Right lobe of liver (tissue), 6 donors: ENCODE data around the gene GAL3ST3. TPM values are rescaled to one million over a fixed set of nuclear protein-coding genes. Genes with fewer than 3 reads are reported as not detected.

Experiments
- ATAC-seq, 4 donors: fragments of 200-7000 bp; cut with Tn5 transposase; one replicate each; pipeline ENCODE4 v1.9.1; 2020; ENCODE audit warnings: mild to moderate bottlenecking in 4 of 4, moderate library complexity in 4 of 4
- DNase-seq, 3 donors: peaks; one replicate each; pipeline ENCODE4 v3.0.0-alpha.2; 2020
- H3K27ac ChIP-seq, 3 donors: fragments of 200-600 bp; one replicate each; pipeline ENCODE4 v1.8.0; 2022
- H3K27me3 ChIP-seq, 2 donors: fragments of 200-600 bp; one replicate each; pipeline ENCODE4 v1.8.0; 2022
- H3K36me3 ChIP-seq, 4 donors: fragments of 200-600 bp; sonication (generic) in 1 of 4; one replicate each; pipeline versions ENCODE4 v1.5.1 to v1.8.0; 2017 to 2022; ENCODE audit warnings: control low read depth in 1 of 4
- H3K4me1 ChIP-seq, 4 donors: fragments of 200-600 bp; sonication (generic) in 1 of 4; one replicate each; pipeline versions ENCODE4 v1.5.1 to v1.8.0; 2017 to 2022; ENCODE audit warnings: control low read depth in 1 of 4
- H3K4me3 ChIP-seq, 3 donors: fragments of 200-600 bp; one replicate each; pipeline ENCODE4 v1.8.0; 2022
- H3K9me3 ChIP-seq, 4 donors: fragments of 200-600 bp; sonication (generic) in 1 of 4; one replicate each; pipeline versions ENCODE4 v1.5.1 to v1.8.0; 2017 to 2022; ENCODE audit warnings: control low read depth in 1 of 4
- CTCF ChIP-seq, 4 donors: fragments of 200-600 bp in 3 of 4; fragments of 450-650 bp in 1 of 4; IDR thresholded peaks; one replicate each; pipeline versions ENCODE4 v1.5.1 to v1.8.0; 2016 to 2022; ENCODE audit warnings: antibody characterized with exemption in 4 of 4, mild to moderate bottlenecking in 2 of 4
- POLR2A ChIP-seq: fragments of 450-650 bp; IDR thresholded peaks from one replicate; pipeline ENCODE4 v1.6.1; 2017; ENCODE audit warnings: antibody characterized with exemption, mild to moderate bottlenecking
- WGBS: methylation state at CpG from one replicate; pipeline ENCODE4 v1.1.6; 2018; ENCODE audit warnings: low coverage, low lambda C conversion rate; ENCODE audit not compliant: insufficient coverage; ENCODE audit errors: missing lambda C conversion rate; 5-methylcytosine and 5-hydroxymethylcytosine counted together
- intact Hi-C, 2 donors: fragments of 100-400 bp; cut with DNase I; formaldehyde crosslinking; loops; one replicate each; pipeline versions ENCODE4 v1.11.2 to v1.14.1; 2022
- total RNA-seq, 6 experiments: library from RNA; depleted of rRNA in 2 of 6; stranded (reverse); fragments of >200 nt in 2 of 6; fragmentation: NEBNext Ultra II Directional in 3 of 6; extraction: Animal tissue kit (Norgen Biotek cat#: 25700) in 3 of 6; gene quantifications; one replicate each; pipeline versions ENCODE4 v1.1.0 to v1.2.4, GENCODE V29; 2016 to 2023
- donor health status: DM: no; HTN: yes; CAD: no.
- donor health status: DM: no; HTN: no; CAD: no.
- donor health status: DM: no; HTN: no; CAD: no.
- donor health status: DM: no; HTN: yes; CAD: no.
- donor health status: DM: no; HTN: yes; CAD: no.

GAL3ST3 gene
- total RNA-seq, 6 experiments from 2014 or later, result not detected

DNA sequence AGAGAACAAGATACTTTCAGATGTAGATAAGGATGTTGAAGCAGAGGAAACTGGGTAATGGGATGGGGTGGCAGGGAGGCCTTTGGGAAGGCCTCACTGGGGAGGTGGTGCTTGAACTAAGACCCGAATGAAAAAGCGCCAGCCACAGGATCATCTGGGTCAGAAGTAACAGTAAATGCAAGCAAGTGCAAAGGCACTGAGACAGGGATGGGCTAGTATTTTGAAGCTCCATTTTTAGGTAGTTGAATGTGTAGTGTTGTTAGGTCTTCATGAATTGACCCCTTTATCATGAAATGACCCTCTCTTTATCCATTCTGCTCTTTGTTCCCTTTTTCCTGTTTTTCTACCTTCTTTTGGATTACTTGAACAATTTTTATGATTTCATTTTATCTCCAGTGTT is 14.9 kb upstream of the GAL3ST3 start:
- WGBS, result 86% methylated on average over 2 of the region's 2 CpGs
- Histone ChIP-seq H3K36me3 (peaks cover 7 to 93% (median 56%) of the 10 kb centered on the region in 4 donors), H3K9me3 (no peaks in the 10 kb centered on the region), H3K4me3 (no peak overlapping the region), H3K4me1 (peaks cover 0 to 21% (median 6%) of the 10 kb centered on the region in 4 donors), H3K27ac (no peak overlapping the region), H3K27me3 (no peaks in the 10 kb centered on the region)
- DNase-seq (peak in 1 of 3 donors; percentile 14), ATAC-seq (no peak)
- no peak for TF ChIP-seq CTCF (IDR thresholded peaks at IDR 0.05)
- TF ChIP-seq POLR2A, result no peak
- intact Hi-C loops, result no loop called here

DNA sequence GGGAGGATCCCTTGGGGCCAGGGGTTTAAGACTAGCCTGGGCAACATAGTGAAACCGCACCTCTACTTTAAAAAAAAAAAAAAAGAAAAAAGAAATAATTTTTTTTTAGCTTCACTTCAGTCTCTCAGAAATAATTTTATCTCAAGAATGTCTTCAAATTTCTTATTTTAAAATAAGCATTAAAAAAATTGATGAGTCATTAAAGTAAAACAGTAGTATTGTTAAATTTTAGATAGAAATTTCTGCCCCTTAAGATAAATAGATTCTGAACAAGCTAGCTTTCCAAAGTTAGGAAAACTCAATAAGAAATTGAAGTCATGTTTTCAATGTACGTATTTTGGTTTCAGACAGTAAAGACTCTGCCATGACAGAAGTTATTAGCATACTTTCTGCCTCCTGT is 13.4 kb upstream of the GAL3ST3 start:
- TF ChIP-seq POLR2A, result no peak
- 93% methylated on average over 2 of the region's 2 CpGs for WGBS
- H3K36me3 ChIP-seq, result peaks cover 0 to 95% (median 61%) of the 10 kb centered on the region in 4 donors
- H3K4me3 ChIP-seq, result no peak overlapping the region
- no peaks in the 10 kb centered on the region for H3K27me3 ChIP-seq
- peaks cover 0 to 7% (median 0%) of the 10 kb centered on the region in 4 donors for H3K4me1 ChIP-seq
- H3K9me3 ChIP-seq, result no peaks in the 10 kb centered on the region
- H3K27ac ChIP-seq, result no peak overlapping the region
- intact Hi-C loops, result no loop called here
- DNase-seq (no peak), ATAC-seq (no peak)

GRCh38 chr11:66061268-66061667 is 12.3 kb upstream of the GAL3ST3 start:
- WGBS, result 78% methylated on average over 6 of the region's 6 CpGs
- Histone ChIP-seq H3K27me3 (no peaks in the 10 kb centered on the region), H3K4me3 (no peak overlapping the region), H3K9me3 (no peaks in the 10 kb centered on the region), H3K36me3 (peaks cover 7 to 95% (median 61%) of the 10 kb centered on the region in 4 donors), H3K27ac (no peak overlapping the region), H3K4me1 (no peaks in the 10 kb centered on the region)
- no peak for TF ChIP-seq POLR2A
- no peak for TF ChIP-seq CTCF (IDR thresholded peaks at IDR 0.05)
- DNase-seq, result no peak
- ATAC-seq, result no peak
- intact Hi-C loops, result no loop called here

GRCh38 chr11:66059966-66060680 is 11.2 kb upstream of the GAL3ST3 start:
- Histone ChIP-seq H3K4me1 (peaks cover 0 to 4% (median 0%) of the 10 kb centered on the region in 4 donors), H3K27ac (no peak overlapping the region), H3K36me3 (peaks cover 9 to 94% (median 65%) of the 10 kb centered on the region in 4 donors), H3K9me3 (no peaks in the 10 kb centered on the region), H3K4me3 (no peak overlapping the region), H3K27me3 (no peaks in the 10 kb centered on the region)
- 67% methylated on average over 5 of the region's 8 CpGs for WGBS
- intact Hi-C loops, result no loop called here
- peak in 1 of 4 donors; percentile 12 for ATAC-seq
- no peak for DNase-seq
- TF ChIP-seq POLR2A (no peak), CTCF (IDR thresholded peaks at IDR 0.05) (no peak)

DNA sequence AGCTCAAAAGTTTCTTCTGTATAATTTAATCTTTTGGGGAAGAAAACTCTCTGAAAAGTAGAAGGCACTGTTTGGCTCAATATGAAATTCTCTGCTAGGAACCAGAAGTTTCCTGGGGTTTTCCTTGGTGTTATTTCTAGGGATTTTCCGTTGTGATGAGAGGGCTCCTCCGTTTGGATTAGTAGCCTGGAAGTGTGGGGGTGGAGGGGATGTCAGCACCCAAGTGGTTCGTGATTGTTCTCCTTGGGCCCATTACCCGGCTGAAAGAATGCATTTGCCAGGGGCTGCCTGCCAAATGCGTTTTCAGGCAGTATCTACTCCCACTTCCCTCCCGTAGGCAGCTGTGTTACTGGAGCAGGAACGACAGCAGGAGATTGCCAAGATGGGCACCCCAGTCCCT is 7.5 kb upstream of the GAL3ST3 start:
- Histone ChIP-seq H3K27ac (no peak overlapping the region), H3K9me3 (no peaks in the 10 kb centered on the region), H3K4me1 (peaks cover 0 to 15% (median 6%) of the 10 kb centered on the region in 4 donors), H3K36me3 (peaks cover 16 to 70% (median 51%) of the 10 kb centered on the region in 4 donors), H3K4me3 (no peak overlapping the region), H3K27me3 (no peaks in the 10 kb centered on the region)
- ATAC-seq (no peak), DNase-seq (peak in 1 of 3 donors; percentile 31)
- intact Hi-C loops, result no loop called here
- TF ChIP-seq CTCF (IDR thresholded peaks at IDR 0.05) (no peak), POLR2A (no peak)
- WGBS, result 40% methylated on average over 1 of the region's 7 CpGs
